PFSK-1 (cell line): ENCODE measurements around the gene MTIF2.

Experiments used
- POLR2AphosphoS5 ChIP-seq: IDR thresholded peaks from 2 replicates; pipeline ENCODE4 v1.6.1; 2012; ENCODE audit warnings: low read depth, mild to moderate bottlenecking, control low read depth, low read length, moderate library complexity
- REST ChIP-seq, 2 experiments: IDR thresholded peaks; 2 replicates each; pipeline versions ENCODE4 v1.6.1 to v1.8.0; 2011 to 2012; ENCODE audit warnings: low read depth in 2 of 2, low read length in 2 of 2, control low read depth in 1 of 2, inconsistent platforms in 1 of 2, mild to moderate bottlenecking in 1 of 2, moderate library complexity in 1 of 2; ENCODE audit not compliant: insufficient read depth in 1 of 2
- TAF1 ChIP-seq: IDR thresholded peaks from 2 replicates; pipeline ENCODE4 v1.6.1; 2012; ENCODE audit warnings: low read length, control low read depth, borderline replicate concordance; ENCODE audit not compliant: insufficient read depth

GRCh38 chr2:55228226-55228563 is 40.8 kb downstream of the MTIF2 start:
- TF ChIP-seq POLR2AphosphoS5, result no peak
- no peak for TF ChIP-seq REST (IDR thresholded peaks at IDR 0.05; ENCODE audit: insufficient read depth in 1 of 2, low read depth in 2 of 2, low read length in 2 of 2)
- TF ChIP-seq TAF1, result no peak
